Nephron progenitor cell (in vitro differentiated cells): ENCODE measurements around the gene PKP4.
"Not testable (repeated sequence)": the region's sequence is repeated elsewhere in the genome, so short reads cannot be mapped to it uniquely, and the experiment has no call there.

Experiments
- DNase-seq: peaks from one replicate; pipeline ENCODE4 v3.0.0; 2021
- H3K27ac Mint-ChIP-seq: 2 replicates; pipeline ENCODE4 v1.8.0; 2021; ENCODE audit warnings: mild to moderate bottlenecking, moderate library complexity, mixed read lengths
- H3K27me3 Mint-ChIP-seq: 2 replicates; pipeline ENCODE4 v1.8.0; 2021; ENCODE audit warnings: mild to moderate bottlenecking, low read depth, mixed read lengths; ENCODE audit not compliant: poor library complexity
- H3K36me3 Mint-ChIP-seq: 2 replicates; pipeline ENCODE4 v1.8.0; 2021; ENCODE audit warnings: low read depth, mixed read lengths
- H3K4me1 Mint-ChIP-seq: 2 replicates; pipeline ENCODE4 v1.8.0; 2021; ENCODE audit warnings: mixed read lengths
- H3K4me3 Mint-ChIP-seq: 2 replicates; pipeline ENCODE4 v1.8.0; 2021; ENCODE audit warnings: mild to moderate bottlenecking, moderate library complexity, mixed read lengths
- H3K9me3 Mint-ChIP-seq: 2 replicates; pipeline ENCODE4 v1.8.0; 2021; ENCODE audit warnings: mild to moderate bottlenecking, moderate library complexity, mixed read lengths
- CTCF ChIP-seq: fragments of 200-600 bp; sonication (generic); IDR thresholded peaks from 2 replicates; pipeline ENCODE4 v1.5.0; 2021; ENCODE audit warnings: antibody characterized with exemption

Gene PKP4

GRCh38 chr2:158463496-158464095 lies 6.8 kb downstream of the PKP4 start:
- Mint-ChIP-seq H3K36me3 (peaks cover 29% of the 10 kb centered on the region), H3K27me3 (no peaks in the 10 kb centered on the region), H3K9me3 (peaks cover 21% of the 10 kb centered on the region), H3K4me3 (no peak overlapping the region), H3K4me1 (peaks cover 54% of the 10 kb centered on the region), H3K27ac (no peak overlapping the region)
- peak; percentile 14 for DNase-seq
- TF ChIP-seq CTCF = no peak

GRCh38 chr2:158464426-158465281 lies 7.9 kb downstream of the PKP4 start:
- Mint-ChIP-seq H3K27ac (no peak overlapping the region), H3K4me1 (peaks cover 44% of the 10 kb centered on the region), H3K36me3 (peaks cover 40% of the 10 kb centered on the region), H3K27me3 (peaks cover 4% of the 10 kb centered on the region), H3K9me3 (peaks cover 25% of the 10 kb centered on the region), H3K4me3 (no peak overlapping the region)
- no peak for DNase-seq
- peak; percentile 42 for TF ChIP-seq CTCF

- Mint-ChIP-seq H3K4me3 (no peak overlapping the region), H3K36me3 (peaks cover 63% of the 10 kb centered on the region), H3K27ac (no peak overlapping the region), H3K4me1 (peaks cover 25% of the 10 kb centered on the region), H3K27me3 (peaks cover 4% of the 10 kb centered on the region), H3K9me3 (peaks cover 47% of the 10 kb centered on the region)
- no peak for TF ChIP-seq CTCF
- no peak for DNase-seq
Observed at GRCh38 chr2:158467248-158467647, 10.5 kb downstream of the PKP4 start.

GRCh38 chr2:158472829-158473228 lies 16.1 kb downstream of the PKP4 start:
- H3K4me3 Mint-ChIP-seq, H3K27me3 Mint-ChIP-seq, H3K4me1 Mint-ChIP-seq, H3K27ac Mint-ChIP-seq, DNase-seq: not testable (repeated sequence)
- Mint-ChIP-seq H3K9me3 (peaks cover 40% of the 10 kb centered on the region), H3K36me3 (peaks cover 60% of the 10 kb centered on the region)

- H3K4me1 Mint-ChIP-seq, H3K4me3 Mint-ChIP-seq, DNase-seq, H3K27me3 Mint-ChIP-seq: not testable (repeated sequence)
- H3K36me3 Mint-ChIP-seq = peaks cover 55% of the 10 kb centered on the region
- H3K27ac Mint-ChIP-seq = peak overlapping the region; percentile 43
- H3K9me3 Mint-ChIP-seq = peaks cover 39% of the 10 kb centered on the region
Observed at GRCh38 chr2:158473300-158473699, 16.5 kb downstream of the PKP4 start.

GRCh38 chr2:158473719-158474392 lies 17.1 kb downstream of the PKP4 start:
- no peak for TF ChIP-seq CTCF
- no peak overlapping the region for H3K4me3 Mint-ChIP-seq
- peaks cover 50% of the 10 kb centered on the region for H3K36me3 Mint-ChIP-seq
- DNase-seq = no peak
- H3K27ac Mint-ChIP-seq = no peak overlapping the region
- H3K27me3 Mint-ChIP-seq = peaks cover 4% of the 10 kb centered on the region
- H3K4me1 Mint-ChIP-seq = peaks cover 6% of the 10 kb centered on the region
- peaks cover 36% of the 10 kb centered on the region for H3K9me3 Mint-ChIP-seq

GRCh38 chr2:158474526-158475011 lies 17.8 kb downstream of the PKP4 start:
- H3K36me3 Mint-ChIP-seq = peaks cover 43% of the 10 kb centered on the region
- H3K9me3 Mint-ChIP-seq = peaks cover 32% of the 10 kb centered on the region
- not testable (repeated sequence) for H3K27ac Mint-ChIP-seq, H3K4me1 Mint-ChIP-seq, H3K27me3 Mint-ChIP-seq, DNase-seq, H3K4me3 Mint-ChIP-seq
